PC-3 (cell line): Measurements from ENCODE around the gene CEACAM18. TPM values are rescaled to one million over a fixed set of nuclear protein-coding genes. Genes with fewer than 3 reads are reported as not detected.
"Not testable (repeated sequence)": the region's sequence is repeated elsewhere in the genome, so short reads cannot be mapped to it uniquely, and the experiment has no call there.

Experiments used
- ATAC-seq: fragments of 200-7000 bp; cut with Tn5 transposase; 2 replicates; pipeline ENCODE4 v1.9.1; 2020; ENCODE audit warnings: mild to moderate bottlenecking, moderate library complexity
- BruUV-seq: library from RNA; stranded (reverse); fragments of 400-500 nt; replicated peaks from 2 replicates; lab custom pipeline; 2021; lab: Mats Ljungman, UMichigan
- CTCF ChIA-PET: fragments of 300-600 bp; sonication (Branson Sonifier 250); formaldehyde crosslinking; loops from one replicate; lab custom pipeline; 2022; ENCODE audit warnings: antibody characterized with exemption; lab: Charles Lee
- POLR2A ChIA-PET: fragments of 300-600 bp; sonication (Branson Sonifier 250); formaldehyde crosslinking; loops from one replicate; lab custom pipeline; 2022; ENCODE audit warnings: antibody characterized with exemption; ENCODE audit not compliant: unreplicated experiment; lab: Charles Lee
- DNase-seq: peaks from one replicate; pipeline ENCODE4 v3.0.0-alpha.2; 2015
- H2AFZ ChIP-seq: fragments of 300-600 bp; sonication (generic); 2 replicates; pipeline ENCODE4 v1.6.0; 2016; ENCODE audit warnings: antibody characterized with exemption, low read length
- H3F3A ChIP-seq: fragments of 300-600 bp; sonication (generic); one replicate; pipeline ENCODE4 v1.6.0; 2017; ENCODE audit warnings: antibody characterized with exemption, low read length, control low read depth, mild to moderate bottlenecking; ENCODE audit not compliant: unreplicated experiment
- H3K27ac ChIP-seq: fragments of 300-600 bp; sonication (generic); 2 replicates; pipeline ENCODE4 v1.5.1; 2016; ENCODE audit warnings: mild to moderate bottlenecking, low read length
- H3K27me3 ChIP-seq: fragments of 300-600 bp; sonication (generic); 2 replicates; pipeline ENCODE4 v1.6.1; 2016; ENCODE audit warnings: low read length, mixed read lengths
- H3K36me3 ChIP-seq: fragments of 300-600 bp; sonication (generic); 2 replicates; pipeline ENCODE4 v1.6.1; 2016; ENCODE audit warnings: low read depth, mixed run types, low read length, mixed read lengths
- H3K4me1 ChIP-seq: fragments of 300-600 bp; sonication (generic); 2 replicates; pipeline ENCODE4 v1.5.1; 2016; ENCODE audit warnings: low read length; ENCODE audit not compliant: insufficient read depth
- H3K4me2 ChIP-seq: fragments of 300-600 bp; sonication (generic); 2 replicates; pipeline ENCODE4 v1.6.0; 2016; ENCODE audit warnings: low read length
- H3K4me3 ChIP-seq: fragments of 300-600 bp; sonication (generic); 2 replicates; pipeline ENCODE4 v1.5.1; 2016; ENCODE audit warnings: mild to moderate bottlenecking, low read length, mixed read lengths
- H3K79me2 ChIP-seq: fragments of 300-600 bp; sonication (generic); 2 replicates; pipeline ENCODE4 v1.6.1; 2017; ENCODE audit warnings: low read length, mixed read lengths
- H3K9ac ChIP-seq: fragments of 300-600 bp; sonication (generic); 2 replicates; pipeline ENCODE4 v1.6.0; 2016; ENCODE audit warnings: mild to moderate bottlenecking, low read length
- H3K9me2 ChIP-seq: fragments of 300-600 bp; sonication (generic); replicated peaks from 2 replicates; pipeline ENCODE4 v1.6.1; 2016; ENCODE audit warnings: mixed run types, low read length, mixed read lengths
- H3K9me3 ChIP-seq: fragments of 300-600 bp; sonication (generic); 2 replicates; pipeline ENCODE4 v1.6.1; 2016; ENCODE audit warnings: low read length, mixed read lengths
- H4K20me1 ChIP-seq: fragments of 300-600 bp; sonication (generic); 2 replicates; pipeline ENCODE4 v1.6.1; 2016; ENCODE audit warnings: low read length, mixed read lengths
- EZH2 ChIP-seq: fragments of 300-600 bp; sonication (generic); IDR thresholded peaks from one replicate; pipeline ENCODE4 v1.6.1; 2017; ENCODE audit warnings: antibody characterized with exemption, mild to moderate bottlenecking, low read length; ENCODE audit not compliant: unreplicated experiment
- EZH2phosphoT487 ChIP-seq: fragments of 300-600 bp; sonication (generic); IDR thresholded peaks from 2 replicates; pipeline ENCODE4 v1.6.1; 2018; ENCODE audit warnings: mild to moderate bottlenecking, antibody characterized with exemption, low read length, borderline replicate concordance
- intact Hi-C: fragments of 100-400 bp; cut with micrococcal nuclease; formaldehyde crosslinking; loops from 2 replicates; pipeline ENCODE4 v1.9.0; 2023
- total RNA-seq: library from RNA; depleted of rRNA; stranded (reverse); fragments of >200 nt; gene quantifications from 2 replicates; pipeline ENCODE4 v1.2.3, GENCODE V29; 2014
- TF ChIP-seq, protein P1 (sequence below): fragments of 300-600 bp; sonication (generic); conservative IDR thresholded peaks from 2 replicates; pipeline ENCODE4 v1.5.1; 2017; ENCODE audit warnings: antibody characterized with exemption, low read depth, mild to moderate bottlenecking, low read length

The CEACAM18 gene
- total RNA-seq, 1 experiment from 2014 or later: not detected

DNA sequence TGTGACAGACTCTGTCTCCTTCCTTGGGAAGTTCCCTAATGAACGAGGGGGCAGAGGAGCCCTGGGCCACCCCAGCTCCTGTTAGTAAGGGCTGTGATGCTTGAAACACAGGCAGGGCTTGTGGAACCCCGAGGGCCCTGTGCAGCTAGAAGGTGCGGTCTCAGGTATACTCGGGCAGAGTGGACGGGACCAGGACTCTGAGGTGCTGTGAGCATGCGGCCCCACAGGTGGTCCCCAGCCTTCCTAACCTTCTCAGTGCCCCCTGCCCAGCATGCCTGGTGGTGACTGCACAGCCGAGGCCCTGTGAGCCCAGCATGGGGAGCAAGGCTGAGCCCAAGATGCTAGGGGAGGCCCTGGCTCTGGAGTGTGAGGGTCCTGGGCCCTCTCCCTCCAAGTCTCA, 16.1 kb upstream of the CEACAM18 start:
- ChIA-PET CTCF (no interaction called here), POLR2A (no interaction called here)
- H3K27me3 ChIP-seq: peaks cover 71% of the 10 kb centered on the region
- no peaks in the 10 kb centered on the region for H3K79me2 ChIP-seq
- H3F3A ChIP-seq: no peaks in the 10 kb centered on the region
- H3K4me3 ChIP-seq: no peak overlapping the region
- H3K36me3 ChIP-seq: no peaks in the 10 kb centered on the region
- no peak for TF ChIP-seq EZH2phosphoT487
- no peak for TF ChIP-seq EZH2
- TF ChIP-seq, protein P1, sequence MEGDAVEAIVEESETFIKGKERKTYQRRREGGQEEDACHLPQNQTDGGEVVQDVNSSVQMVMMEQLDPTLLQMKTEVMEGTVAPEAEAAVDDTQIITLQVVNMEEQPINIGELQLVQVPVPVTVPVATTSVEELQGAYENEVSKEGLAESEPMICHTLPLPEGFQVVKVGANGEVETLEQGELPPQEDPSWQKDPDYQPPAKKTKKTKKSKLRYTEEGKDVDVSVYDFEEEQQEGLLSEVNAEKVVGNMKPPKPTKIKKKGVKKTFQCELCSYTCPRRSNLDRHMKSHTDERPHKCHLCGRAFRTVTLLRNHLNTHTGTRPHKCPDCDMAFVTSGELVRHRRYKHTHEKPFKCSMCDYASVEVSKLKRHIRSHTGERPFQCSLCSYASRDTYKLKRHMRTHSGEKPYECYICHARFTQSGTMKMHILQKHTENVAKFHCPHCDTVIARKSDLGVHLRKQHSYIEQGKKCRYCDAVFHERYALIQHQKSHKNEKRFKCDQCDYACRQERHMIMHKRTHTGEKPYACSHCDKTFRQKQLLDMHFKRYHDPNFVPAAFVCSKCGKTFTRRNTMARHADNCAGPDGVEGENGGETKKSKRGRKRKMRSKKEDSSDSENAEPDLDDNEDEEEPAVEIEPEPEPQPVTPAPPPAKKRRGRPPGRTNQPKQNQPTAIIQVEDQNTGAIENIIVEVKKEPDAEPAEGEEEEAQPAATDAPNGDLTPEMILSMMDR: no peak
- H2AFZ ChIP-seq: no peak overlapping the region
- intact Hi-C loops: no loop called here
- H3K9me2 ChIP-seq: no peaks in the 10 kb centered on the region
- no peak overlapping the region for H3K4me2 ChIP-seq
- no peak for DNase-seq
- no TSS peak for BruUV-seq
- H4K20me1 ChIP-seq: no peaks in the 10 kb centered on the region
- no peak overlapping the region for H3K27ac ChIP-seq
- no peaks in the 10 kb centered on the region for H3K9me3 ChIP-seq
- ATAC-seq: no peak
- no peaks in the 10 kb centered on the region for H3K4me1 ChIP-seq
- H3K9ac ChIP-seq: no peak overlapping the region

- H3K9me3 ChIP-seq: no peaks in the 10 kb centered on the region
- no peak overlapping the region for H3K9ac ChIP-seq
- TF ChIP-seq EZH2: no peak
- no peak for TF ChIP-seq EZH2phosphoT487
- H3K4me2 ChIP-seq: no peak overlapping the region
- no peak overlapping the region for H3K27ac ChIP-seq
- CTCF ChIA-PET: no interaction called here
- peaks cover 71% of the 10 kb centered on the region for H3K27me3 ChIP-seq
- ATAC-seq (no peak), DNase-seq (no peak)
- no peak overlapping the region for H3K4me3 ChIP-seq
- no peaks in the 10 kb centered on the region for H4K20me1 ChIP-seq
- intact Hi-C loops: no loop called here
- POLR2A ChIA-PET: no interaction called here
- no peaks in the 10 kb centered on the region for H3K79me2 ChIP-seq
- no TSS peak for BruUV-seq
- H3K4me1 ChIP-seq: no peaks in the 10 kb centered on the region
- no peaks in the 10 kb centered on the region for H3K36me3 ChIP-seq
- H3K9me2 ChIP-seq: no peaks in the 10 kb centered on the region
- H3F3A ChIP-seq: no peaks in the 10 kb centered on the region
- no peak overlapping the region for H2AFZ ChIP-seq
Observed at GRCh38 chr19:51462681-51463080, 15.7 kb upstream of the CEACAM18 start.

GRCh38 chr19:51463976-51464581, 14.3 kb upstream of the CEACAM18 start:
- H3K27me3 ChIP-seq: peaks cover 57% of the 10 kb centered on the region
- H3K4me3 ChIP-seq, H3K79me2 ChIP-seq, H3K27ac ChIP-seq, H4K20me1 ChIP-seq, POLR2A ChIA-PET, H3K4me2 ChIP-seq, H3K9me3 ChIP-seq, H3K4me1 ChIP-seq, BruUV-seq, H2AFZ ChIP-seq, H3K9me2 ChIP-seq, H3K9ac ChIP-seq, intact Hi-C loops, H3F3A ChIP-seq, ATAC-seq, H3K36me3 ChIP-seq, DNase-seq, CTCF ChIA-PET: not testable (repeated sequence)

- Histone ChIP-seq H3K9me2 (no peaks in the 10 kb centered on the region), H3K27ac (no peak overlapping the region), H4K20me1 (no peaks in the 10 kb centered on the region), H3K9ac (no peak overlapping the region), H3K79me2 (no peaks in the 10 kb centered on the region), H3F3A (no peaks in the 10 kb centered on the region), H3K4me1 (peaks cover 9% of the 10 kb centered on the region; the same call in 1 of the 2 replicates), H3K27me3 (peaks cover 49% of the 10 kb centered on the region), H3K36me3 (no peaks in the 10 kb centered on the region), H2AFZ (no peak overlapping the region), H3K4me2 (no peak overlapping the region), H3K9me3 (no peaks in the 10 kb centered on the region), H3K4me3 (no peak overlapping the region)
- intact Hi-C loops: no loop called here
- ATAC-seq (no peak), DNase-seq (no peak)
- POLR2A ChIA-PET: no interaction called here
- TF ChIP-seq, protein P1: no peak
- no TSS peak for BruUV-seq
- CTCF ChIA-PET: no interaction called here
Observed at GRCh38 chr19:51466723-51467122, 11.6 kb upstream of the CEACAM18 start.
